ENCODE measurements around the gene ZNF503.

DNA sequence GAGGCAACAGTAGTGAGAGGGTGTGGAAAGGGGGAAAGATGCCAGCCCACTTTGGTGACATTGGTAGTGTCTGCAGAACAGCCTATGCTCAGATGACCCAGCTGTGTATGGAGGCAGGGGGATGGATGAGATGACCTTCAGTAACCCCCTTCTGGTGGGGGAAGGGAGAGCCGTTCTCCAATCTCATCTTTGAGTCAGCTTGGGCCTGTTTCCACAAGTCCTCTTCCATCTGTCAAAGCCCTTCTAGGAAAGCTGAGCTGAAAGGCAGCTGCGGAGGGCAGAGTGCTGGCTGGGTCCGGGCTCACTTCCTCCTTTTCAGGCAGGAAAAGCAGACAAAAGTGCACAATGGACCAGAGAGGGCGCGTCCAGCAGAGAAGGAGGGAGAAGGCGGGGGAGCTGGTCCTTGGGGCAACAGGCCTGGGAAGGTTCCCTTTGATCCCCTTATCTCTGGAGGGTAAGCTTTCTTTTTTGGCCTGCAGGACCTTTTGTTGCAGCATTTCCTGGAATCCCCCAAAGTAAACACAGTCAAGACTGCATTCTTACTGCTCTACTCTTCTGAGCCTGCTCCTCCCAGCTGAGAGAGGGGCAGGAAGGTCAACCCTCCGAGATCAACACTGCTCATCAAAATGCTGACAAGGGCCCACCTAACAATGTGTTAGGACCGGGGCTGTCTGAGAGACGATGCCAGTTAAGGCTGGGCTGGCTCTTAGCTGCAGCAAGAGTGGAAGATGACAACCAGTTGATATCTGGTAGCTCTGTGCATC lies 28.6 kb upstream of the ZNF503 start:
- TF ChIP-seq, protein P1, sequence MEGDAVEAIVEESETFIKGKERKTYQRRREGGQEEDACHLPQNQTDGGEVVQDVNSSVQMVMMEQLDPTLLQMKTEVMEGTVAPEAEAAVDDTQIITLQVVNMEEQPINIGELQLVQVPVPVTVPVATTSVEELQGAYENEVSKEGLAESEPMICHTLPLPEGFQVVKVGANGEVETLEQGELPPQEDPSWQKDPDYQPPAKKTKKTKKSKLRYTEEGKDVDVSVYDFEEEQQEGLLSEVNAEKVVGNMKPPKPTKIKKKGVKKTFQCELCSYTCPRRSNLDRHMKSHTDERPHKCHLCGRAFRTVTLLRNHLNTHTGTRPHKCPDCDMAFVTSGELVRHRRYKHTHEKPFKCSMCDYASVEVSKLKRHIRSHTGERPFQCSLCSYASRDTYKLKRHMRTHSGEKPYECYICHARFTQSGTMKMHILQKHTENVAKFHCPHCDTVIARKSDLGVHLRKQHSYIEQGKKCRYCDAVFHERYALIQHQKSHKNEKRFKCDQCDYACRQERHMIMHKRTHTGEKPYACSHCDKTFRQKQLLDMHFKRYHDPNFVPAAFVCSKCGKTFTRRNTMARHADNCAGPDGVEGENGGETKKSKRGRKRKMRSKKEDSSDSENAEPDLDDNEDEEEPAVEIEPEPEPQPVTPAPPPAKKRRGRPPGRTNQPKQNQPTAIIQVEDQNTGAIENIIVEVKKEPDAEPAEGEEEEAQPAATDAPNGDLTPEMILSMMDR (conservative IDR thresholded peaks at IDR 0.05; ENCODE audit: low read length): no peak
- TF ChIP-seq EZH2phosphoT487 (IDR thresholded peaks at IDR 0.05; ENCODE audit: borderline replicate concordance): no peak
